Frontal cortex (tissue), 4 donors: ENCODE results near the gene ZNF174. TPM values are rescaled to one million over a fixed set of nuclear protein-coding genes. Genes with fewer than 3 reads are reported as not detected.

ENCODE experiments used
- DNase-seq, 2 donors: peaks; one replicate each; pipeline ENCODE4 v3.0.0; 2012; ENCODE audit warnings: low spot score in 2 of 2
- FAIRE-seq: peaks from 2 replicates; lab custom pipeline; 2012; peaks lifted over from hg19 to GRCh38; lab: Jason Lieb, UNC
- total RNA-seq: library from RNA; depleted of rRNA; stranded (reverse); fragments of >200 nt; gene quantifications from one replicate; pipeline ENCODE4 v1.2.3, GENCODE V29; 2014
- donor health status: control.
- donor health status: control.
- donor health status: control.

The ZNF174 gene
- total RNA-seq = 10.2 TPM

DNA sequence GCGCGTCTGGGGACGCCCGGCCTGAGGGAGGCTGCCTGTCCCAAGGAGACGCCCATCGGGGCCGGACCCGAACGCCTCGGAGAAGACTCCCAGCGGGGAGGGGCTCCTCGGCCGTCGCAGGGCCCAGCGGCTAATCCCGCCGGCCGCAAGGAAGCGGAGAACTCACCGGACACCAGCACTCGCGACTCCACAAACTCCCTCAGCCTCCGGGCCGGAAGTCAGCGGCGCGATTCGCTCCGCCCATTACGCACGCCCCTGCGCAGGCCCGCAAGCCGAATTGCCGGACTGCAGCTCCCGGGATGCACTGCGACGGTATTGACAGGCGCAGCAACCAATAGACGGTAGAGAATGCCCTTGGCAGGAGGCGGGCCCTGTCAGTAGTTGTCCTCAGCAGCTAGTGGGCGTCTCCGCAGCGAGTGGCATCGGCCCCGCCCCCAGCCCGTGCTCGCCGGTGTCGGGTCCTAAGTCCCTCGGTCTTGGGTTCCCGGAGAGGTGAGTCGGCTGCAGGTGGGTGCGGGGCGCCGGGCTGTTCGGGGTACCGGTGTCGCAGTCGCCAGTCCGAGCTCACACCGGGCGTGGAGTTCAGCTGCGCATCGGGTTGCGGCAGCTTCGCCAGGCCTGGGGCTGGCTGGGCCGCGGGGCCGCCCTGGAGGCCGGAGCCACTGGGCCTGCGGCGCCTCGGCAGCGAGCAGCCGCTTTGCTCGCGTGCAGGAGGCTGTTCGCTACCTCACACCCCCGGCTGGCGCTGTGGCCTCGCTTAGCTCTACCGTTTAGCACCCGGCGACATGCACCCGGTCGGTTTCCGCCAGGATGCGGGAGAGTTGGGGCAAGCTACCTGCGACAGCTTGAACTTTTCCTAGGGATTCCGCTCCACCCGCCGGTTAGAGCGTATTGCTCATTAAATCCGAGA lies at the start of gene ZNF174, which contains the start of gene ZSCAN32:
Gene ZNF174, plus strand, starts transcription at position 437 of the 910 bp plus-strand sequence. CDS start 790 bp downstream, outside the sequence.
Gene ZSCAN32, minus strand, starts transcription at position 226 of the 910 bp plus-strand sequence. CDS start 3,447 bp downstream, outside the sequence.
- FAIRE-seq (peak; percentile 50), DNase-seq (peak; percentile 100)

DNA sequence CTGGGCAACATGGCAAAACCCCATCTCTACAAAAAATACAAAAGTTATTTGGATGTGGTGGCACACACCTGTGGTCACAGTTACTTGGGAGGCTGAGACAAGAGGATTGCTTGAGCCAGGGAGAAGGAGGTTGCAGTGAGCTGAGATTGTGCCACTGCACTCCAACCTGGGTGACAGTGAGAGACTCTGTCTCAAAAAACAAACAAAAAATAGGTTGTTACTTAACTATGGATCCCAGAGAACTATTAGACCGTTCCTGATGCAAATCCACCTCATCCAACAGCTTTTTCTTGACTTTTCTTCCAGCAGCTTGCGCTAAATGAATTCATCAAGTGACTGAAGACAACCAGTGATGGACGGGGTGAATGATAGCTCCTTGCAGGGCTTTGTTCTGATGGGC lies 45.4 kb upstream of the ZNF174 start, which contains the start of gene OR2C1:
Gene OR2C1, plus strand, starts transcription at position 301 of the 400 bp plus-strand sequence. Its CDS starts 52 bp downstream, at position 353.
- no peak for FAIRE-seq

DNA sequence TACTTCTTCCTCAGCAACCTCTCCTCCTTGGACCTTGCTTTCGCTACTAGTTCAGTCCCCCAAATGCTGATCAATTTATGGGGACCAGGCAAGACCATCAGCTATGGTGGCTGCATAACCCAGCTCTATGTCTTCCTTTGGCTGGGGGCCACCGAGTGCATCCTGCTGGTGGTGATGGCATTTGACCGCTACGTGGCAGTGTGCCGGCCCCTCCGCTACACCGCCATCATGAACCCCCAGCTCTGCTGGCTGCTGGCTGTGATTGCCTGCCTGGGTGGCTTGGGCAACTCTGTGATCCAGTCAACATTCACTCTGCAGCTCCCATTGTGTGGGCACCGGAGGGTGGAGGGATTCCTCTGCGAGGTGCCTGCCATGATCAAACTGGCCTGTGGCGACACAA lies 44.9 kb upstream of the ZNF174 start:
- no peak for DNase-seq
- no peak for FAIRE-seq

More for the DNA sequence above, 45.4 kb upstream of the ZNF174 start, which contains the start of gene OR2C1:
- DNase-seq = no peak

DNA sequence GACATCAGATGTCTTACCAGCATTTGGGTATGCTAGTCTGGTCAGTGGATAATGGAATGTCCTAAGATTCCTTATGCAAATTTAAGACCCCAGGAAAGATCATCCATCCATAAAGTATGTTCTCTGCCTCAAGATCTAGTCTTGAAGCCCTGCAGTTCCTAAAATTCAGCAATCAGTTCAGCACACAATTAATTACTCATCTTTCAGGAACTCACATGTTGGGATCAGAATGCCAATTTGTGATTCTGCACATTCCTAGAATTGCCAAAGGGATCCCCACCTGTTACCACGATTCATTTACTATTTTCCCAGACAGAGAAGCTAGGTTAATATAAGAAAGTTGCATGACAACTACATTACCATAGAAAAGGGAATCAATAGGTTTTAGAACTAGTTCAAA lies 42.1 kb upstream of the ZNF174 start:
- DNase-seq (no peak), FAIRE-seq (no peak)

DNA sequence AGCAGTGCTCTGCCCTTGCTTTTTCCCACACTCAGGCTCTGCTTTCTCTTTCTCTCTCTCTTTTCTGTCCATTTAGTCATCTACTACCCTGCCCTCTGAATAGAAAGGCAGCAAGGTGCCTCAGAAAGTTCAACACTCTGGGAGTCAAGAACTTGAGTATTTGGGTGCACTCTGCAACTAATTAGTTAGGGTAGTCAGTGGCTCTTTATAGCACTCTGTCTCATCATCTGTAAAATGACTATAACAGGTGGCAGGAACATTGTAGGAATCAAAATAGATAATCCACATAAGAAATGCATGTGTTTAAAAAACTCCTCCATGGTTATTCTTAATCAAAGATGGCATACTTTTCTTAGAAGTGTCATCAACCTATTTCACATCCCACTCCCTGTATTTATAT lies 38.1 kb upstream of the ZNF174 start:
- no peak for FAIRE-seq
- DNase-seq = no peak

DNA sequence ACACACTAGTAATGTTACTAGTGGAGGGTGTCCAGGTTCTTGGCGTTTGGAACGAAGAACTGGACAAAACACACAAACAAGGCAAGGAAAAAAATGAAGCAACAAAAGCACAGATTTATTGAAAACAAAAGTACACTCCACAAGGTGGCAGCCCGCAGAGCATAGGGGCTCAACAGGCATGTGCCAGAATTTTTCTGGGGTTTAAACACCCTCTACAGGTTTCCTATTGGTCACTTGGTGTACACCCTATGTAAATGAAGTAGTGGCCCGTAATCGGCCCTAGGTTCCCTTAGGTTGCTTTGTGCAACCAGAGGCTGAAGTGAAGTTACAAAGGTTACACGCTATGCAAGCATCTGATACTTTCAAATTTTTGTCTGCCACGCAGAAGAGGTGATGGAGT lies 37.2 kb upstream of the ZNF174 start:
- FAIRE-seq (no peak), DNase-seq (no peak)

DNA sequence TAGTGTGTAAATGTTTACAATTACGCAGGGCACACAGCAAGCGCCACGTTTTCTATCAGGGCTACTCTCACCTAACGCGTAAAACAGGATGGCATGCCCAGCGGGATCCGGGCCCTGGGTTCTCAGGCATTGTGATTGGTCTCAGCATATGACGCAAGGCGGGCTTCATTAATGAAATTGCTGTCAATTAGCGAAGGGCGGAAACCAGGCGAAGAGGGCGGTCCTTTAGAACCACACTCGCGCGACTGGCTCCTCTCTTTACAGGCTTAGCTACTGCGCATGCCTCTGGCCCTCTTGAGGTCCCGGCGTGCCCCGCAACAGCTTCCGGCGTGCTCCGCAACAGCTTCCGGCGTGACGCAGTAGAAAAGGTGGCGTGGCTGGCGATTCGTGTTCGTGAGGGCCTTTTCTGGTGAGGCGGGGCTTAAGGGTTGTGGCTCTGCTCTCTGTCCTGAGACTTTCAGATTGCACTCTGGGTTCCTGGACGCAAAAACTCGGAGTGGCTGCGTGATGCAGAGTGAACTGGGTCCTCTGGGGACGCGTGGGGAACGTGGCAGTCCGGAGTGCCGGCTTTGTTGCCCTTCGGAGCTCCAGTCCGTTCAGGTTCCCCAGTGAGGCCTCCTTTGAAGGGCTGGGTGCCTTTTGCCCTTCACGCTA lies 36.1 kb upstream of the ZNF174 start:
- peak; percentile 63 to 81 for DNase-seq
- no peak for FAIRE-seq

DNA sequence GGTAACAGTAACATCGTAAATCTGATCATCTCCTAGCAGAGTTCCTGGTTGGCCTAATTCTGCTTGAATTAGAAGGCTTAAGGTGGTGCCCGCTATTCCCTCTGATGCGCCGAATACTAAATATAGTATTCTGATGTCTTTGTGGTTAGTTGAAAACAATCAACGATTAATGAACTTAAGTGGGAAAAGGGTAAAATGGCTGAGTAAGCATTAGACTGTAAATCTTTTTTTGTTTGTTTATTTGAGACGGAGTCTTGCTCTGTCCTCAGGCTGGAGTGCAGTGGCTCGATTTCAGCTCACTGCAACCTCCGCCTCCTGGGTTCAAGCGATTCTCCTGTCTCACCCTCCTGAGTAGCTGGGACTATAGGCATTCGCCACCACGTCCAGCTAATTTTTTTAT lies 31.9 kb upstream of the ZNF174 start:
- no peak for FAIRE-seq
- DNase-seq = no peak

DNA sequence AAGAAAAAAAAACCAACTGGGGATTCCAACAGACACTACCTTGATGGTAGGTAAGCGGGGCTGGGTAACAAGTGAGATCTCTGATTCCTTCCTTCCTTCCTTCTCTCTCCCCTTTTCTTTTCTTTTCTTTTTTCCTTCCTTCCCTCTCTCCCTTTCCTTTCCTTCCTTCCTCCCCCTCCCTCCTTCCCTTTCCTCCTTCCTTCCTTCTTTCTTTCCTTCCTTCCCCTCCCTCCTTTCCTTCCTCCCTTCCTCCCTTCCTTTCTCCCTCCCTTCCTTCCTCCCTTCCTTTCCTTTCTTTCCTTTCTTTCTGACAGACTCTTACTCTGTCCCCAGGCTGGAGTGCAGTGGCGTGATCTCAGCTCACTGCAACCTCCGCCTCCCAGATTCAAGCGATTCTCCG lies 25.3 kb upstream of the ZNF174 start:
- DNase-seq = no peak
- FAIRE-seq = no peak

DNA sequence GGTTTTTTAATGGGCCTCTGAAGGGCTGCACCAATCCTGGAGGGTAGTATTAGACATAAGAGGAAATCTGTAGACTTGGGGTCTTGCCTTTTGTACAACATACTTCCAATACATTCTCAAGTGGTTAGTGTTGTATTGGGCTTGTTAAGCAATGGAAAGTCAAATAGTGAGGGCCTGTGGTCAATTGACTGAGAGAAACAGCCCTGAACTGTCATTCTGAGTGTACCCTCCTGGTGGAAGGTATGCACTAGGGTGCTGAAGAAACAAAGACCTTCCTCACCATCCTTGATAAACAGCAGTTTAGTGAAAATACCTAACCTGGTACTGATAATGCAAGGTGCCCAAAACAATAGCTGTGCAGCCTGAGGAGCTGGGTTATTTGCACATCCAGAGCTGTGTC lies 23.1 kb upstream of the ZNF174 start:
- FAIRE-seq = no peak
- DNase-seq = no peak

DNA sequence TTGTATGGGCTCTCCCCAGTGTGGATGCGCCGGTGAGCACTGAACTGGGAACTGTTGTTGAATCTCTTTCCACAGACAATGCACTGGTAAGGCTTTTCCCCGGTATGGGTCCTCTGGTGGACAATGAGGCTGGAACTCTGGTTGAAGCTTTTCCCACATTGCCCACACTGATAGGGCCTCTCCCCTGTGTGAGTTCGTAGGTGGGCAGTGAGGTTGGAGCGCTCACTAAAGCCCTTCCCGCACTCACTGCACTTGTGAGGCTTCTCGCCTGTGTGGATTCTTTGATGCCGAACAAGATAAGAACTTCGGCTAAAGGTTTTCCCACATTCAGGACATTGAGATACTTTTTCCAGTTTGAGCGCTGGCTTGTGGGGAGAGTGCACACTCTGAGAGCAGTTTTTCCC lies 18.0 kb upstream of the ZNF174 start:
- DNase-seq = no peak
- FAIRE-seq = no peak

DNA sequence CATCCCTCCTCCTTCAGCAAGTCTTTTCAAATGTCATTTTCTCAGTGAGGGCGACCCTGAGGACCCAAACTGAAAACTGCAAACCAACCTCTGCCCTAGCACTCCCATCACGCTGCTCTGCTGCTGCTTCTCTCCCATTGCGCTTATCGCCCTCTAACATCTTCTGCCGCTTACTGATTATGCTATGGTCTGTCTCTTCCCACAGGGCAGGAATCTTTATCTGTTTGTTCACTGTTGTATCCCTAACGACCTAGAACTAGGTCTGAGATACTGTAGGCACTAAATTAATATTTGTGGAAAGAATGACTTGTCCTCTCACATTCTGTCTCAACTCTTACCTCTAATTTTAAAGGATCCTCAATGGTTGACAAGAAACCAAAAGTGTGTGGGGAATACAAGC lies 12.7 kb upstream of the ZNF174 start:
- DNase-seq (no peak), FAIRE-seq (no peak)

DNA sequence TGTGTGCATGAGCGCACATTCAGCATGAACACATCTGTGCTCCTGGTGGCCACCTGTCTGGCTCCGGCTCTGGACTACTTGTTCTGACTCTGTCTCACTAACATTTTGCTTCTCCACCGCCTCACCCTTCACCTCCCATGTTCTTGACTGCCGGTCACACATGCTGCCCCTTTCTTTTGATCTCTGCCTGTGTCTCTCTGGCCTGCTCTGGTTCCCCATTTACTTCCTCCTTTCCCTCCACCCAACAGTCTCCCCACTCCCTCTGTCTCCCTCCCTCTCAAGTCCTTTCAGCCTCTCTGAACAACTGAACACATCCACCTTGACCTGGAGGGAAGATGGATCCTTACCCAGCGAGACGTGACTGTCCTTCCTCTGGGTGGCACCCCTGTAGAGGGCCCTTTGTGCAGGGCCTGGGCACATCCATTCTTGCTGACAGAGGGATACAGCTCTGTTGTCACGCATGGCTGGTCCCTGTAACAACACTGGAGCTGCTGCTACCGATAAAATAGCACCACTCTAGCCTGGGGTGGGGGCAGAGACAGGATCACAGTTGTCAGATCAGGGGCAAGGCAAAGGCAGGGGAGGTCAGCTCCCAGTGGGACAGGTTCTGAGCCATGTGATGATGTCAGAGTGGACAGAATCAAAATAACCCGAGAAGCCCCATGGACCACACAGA lies 11.2 kb upstream of the ZNF174 start:
- FAIRE-seq = no peak
- no peak for DNase-seq

DNA sequence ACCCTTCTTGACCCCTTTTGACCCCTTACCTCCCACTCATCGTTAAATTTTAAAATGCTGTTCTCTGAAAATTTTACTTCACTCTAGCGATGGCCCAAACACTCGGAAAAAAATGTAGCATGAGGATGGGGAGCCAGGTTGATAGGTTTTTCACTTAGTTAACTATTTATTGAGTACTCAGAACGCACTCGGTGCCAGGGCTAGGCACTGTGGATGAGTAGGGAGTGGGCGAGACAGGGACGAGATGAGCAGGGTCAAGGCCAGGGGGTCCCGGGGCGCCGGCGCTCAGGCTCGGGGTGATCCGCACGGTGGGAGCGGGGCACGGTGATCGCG lies 603 bp upstream of the ZNF174 start:
- FAIRE-seq (no peak), DNase-seq (no peak)

DNA sequence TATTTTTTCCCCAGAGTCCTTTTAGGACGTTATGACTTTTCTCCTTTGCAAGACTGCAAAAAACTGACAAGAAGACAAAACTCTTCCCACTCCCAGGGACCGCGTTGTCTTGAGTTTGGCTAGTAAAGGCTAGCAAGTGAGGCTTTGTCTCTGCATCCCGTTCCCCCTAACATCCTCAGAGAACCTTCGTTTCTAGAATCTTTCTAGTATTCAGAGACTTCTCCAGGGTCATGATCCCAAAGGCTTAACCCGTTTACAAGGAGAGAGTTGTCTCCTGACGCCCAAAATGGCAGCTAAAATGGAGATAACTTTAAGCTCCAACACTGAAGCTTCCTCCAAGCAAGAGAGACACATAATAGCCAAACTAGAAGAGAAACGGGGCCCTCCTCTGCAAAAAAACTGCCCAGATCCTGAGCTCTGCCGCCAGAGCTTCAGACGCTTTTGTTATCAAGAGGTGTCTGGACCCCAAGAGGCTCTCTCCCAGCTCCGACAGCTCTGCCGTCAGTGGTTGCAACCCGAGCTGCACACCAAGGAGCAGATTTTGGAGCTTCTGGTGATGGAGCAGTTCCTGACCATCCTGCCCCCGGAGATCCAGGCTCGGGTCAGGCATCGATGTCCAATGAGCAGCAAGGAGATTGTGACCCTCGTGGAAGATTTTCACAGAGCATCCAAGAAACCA lies 843 bp downstream of the ZNF174 start:
- no peak for FAIRE-seq
- peak in 1 of 2 donors; percentile 22 for DNase-seq

DNA sequence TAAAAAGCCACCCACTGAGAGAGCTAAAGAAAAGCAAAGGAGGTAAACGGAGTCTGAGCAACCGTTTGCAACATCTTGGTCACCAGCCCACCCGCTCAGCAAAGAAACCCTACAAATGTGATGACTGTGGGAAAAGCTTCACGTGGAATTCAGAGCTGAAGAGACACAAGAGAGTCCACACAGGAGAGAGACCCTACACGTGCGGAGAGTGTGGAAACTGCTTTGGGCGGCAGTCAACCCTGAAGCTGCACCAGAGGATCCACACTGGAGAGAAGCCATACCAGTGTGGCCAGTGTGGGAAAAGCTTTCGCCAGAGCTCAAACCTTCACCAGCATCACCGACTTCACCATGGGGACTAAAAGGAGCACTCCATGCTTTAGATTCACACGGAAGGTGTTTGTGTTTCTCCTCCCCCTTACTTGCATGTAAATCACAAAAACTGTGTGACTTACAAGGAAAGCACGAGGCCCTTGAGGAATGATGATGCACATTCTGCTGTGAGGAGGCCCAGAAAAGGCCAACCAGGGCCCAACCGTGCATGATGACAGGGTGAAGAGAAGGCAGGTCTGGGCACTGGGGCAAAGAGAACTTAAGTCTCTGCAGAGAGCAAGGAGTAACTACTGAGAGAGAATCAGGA lies 7.7 kb downstream of the ZNF174 start:
- no peak for FAIRE-seq
- no peak for DNase-seq

DNA sequence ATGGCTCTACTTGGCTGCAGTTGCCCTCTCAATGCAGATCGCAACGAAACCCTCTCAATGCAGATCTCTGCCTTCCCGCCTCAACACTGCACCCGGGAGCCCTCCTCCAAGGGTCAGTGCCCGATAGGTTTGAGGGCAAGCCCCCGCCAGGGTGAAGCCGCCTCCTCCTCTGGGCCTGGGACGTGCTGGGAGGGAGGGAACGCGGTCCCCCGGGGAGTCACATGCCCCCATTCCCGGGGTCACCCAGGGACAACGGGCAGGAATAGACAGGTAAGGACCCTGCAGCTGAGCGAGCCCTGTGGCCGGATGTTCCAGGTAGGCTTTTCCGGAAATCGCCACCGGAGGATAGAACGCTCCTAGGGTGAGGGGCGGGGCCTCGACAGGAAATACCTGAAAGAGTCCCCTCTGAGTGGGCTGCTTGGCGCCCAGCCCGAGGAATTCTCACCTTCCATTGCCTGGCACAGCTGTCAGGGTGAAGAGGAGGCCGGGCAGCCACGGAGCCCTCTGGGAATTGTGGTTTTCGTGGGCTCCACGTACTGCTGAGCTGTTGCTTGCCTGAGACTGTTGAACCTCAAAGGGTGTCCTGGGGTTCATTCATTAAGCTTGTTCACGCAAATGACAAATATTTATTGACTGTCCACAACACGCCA lies 12.8 kb downstream of the ZNF174 start:
- FAIRE-seq (no peak), DNase-seq (no peak)

DNA sequence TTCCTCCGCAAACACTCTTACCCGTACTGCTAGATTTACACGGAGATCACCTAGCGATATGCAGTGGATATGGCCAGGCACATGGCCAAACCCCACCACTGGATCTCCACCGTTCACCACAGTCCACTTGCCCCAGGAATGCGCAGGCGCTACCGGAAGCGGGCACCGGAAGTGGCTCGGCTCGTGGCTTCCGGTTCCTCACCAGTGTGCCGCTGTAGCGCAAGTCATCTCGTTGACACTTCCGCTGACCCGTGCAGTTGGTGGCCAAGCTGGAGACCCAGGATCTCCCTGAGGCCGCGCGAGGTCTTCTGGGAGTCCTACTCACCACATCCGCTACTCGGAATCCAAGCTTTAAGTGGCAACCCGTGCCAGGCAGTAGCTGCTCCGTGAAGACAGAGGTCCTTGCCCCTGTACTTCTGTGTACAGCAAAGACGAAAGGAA lies 30.8 kb downstream of the ZNF174 start:
- FAIRE-seq = no peak
- DNase-seq = no peak

DNA sequence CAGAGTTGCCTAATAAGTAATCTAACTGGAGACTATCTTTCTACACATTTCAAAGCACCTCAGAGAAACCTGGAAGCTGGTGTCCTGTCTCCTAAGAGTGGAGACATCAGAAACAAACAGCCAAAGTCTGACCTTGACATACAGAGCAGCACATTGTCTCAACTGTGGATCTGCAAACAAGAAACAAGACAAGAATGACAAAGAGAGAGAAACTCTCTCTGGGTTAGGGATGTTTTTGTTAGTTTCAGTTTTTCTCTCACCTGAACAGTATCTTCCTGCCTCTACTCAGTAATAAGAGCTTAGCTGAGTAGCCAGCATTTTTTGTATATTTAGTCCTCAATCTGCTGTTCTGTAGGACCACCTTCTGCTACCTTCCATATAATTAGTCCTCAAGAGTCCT lies 33.4 kb downstream of the ZNF174 start:
- FAIRE-seq (no peak), DNase-seq (no peak)
